NCI-H1930 (cell line): ENCODE results near the gene LENG1.
A peak's percentile ranks its signal among the peaks of the same experiment; 100 is the strongest.

Source experiments
- DNase-seq, 2 experiments: peaks; one replicate each; lab custom pipeline; 2025; lab: John Stamatoyannopoulos, UW

The LENG1 gene

DNA sequence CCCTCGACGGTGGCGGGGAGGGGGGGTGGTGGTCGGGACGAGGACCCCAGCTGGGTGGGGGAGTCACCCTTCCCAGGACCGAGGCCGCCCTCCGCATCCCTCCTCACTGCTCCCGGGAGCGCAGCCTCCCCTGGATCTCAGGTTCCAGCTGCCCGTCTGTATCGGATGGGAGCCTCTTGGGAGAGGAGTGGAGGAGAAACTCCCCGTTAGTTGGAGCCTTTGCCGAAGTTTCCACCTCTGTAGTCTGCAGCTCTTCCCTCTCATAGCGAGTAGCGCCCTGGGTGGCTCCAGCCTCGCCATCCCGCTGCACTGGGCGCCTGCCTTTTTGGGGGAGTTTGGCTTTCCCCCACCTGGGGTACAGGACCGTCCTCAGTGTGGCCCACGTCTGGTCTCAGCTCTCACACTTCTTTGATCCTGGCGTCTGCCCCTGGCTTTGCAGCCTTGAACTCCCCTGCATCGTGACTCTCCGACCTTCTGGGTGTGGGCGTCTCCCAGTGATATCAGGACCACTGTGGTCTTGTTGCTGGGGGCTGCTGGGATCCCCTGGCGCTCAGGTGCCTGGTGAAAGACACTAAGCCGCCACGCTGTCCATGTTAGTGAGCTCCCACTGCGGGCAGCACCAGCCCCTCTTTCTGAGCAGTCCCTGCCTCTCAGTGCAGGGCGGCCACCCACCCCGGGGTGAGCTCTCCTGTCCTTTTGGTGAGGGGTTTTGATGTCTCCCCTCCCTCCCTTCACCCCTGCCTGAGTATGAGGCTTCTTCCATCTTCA is 20.8 kb downstream of the LENG1 start:
- no peak for DNase-seq

DNA sequence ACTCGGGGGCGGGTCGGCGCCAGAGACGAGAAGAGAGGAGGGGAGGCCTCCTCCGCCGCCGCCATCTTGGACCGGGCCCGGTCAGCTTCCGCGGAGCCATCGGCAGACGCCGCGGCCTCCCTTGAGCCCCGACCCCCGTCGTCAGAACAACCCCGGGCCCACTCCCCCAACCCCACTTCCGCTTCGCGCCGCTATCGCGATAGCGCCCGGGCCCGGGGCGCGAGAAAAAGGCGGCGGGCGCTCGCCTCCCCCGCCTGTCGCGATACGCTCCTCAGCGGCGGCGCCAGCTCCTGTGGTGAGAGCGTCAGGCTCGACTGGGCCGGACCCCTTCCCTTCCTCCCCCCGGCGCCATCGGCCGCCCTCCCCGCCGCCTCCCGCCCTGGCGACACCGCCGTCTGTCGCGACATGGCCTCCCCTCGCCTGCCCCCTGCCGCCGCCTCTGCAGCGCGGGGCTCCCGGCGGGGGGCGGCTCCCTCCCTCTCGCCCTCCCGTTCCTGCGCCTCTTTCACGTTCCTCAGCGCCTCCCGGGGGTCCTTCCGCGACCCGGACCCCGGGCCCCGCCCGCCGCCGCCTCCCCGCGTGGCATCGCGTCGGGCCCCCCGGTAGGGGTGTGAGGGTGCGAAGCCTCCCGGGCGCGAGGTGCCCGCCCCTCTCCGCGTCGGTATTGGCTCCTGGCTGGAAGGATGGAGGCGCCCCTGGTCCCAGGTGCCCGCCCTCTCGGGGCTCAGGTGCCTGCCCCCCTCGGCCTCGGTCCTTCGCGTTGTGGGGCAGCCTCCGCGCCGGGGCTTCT is 21.6 kb downstream of the LENG1 start, which contains the start of gene CNOT3:
Gene CNOT3, plus strand, starts transcription at position 64 of the 790 bp plus-strand sequence. CDS start 5,217 bp downstream, outside the sequence.
- no peak for DNase-seq

DNA sequence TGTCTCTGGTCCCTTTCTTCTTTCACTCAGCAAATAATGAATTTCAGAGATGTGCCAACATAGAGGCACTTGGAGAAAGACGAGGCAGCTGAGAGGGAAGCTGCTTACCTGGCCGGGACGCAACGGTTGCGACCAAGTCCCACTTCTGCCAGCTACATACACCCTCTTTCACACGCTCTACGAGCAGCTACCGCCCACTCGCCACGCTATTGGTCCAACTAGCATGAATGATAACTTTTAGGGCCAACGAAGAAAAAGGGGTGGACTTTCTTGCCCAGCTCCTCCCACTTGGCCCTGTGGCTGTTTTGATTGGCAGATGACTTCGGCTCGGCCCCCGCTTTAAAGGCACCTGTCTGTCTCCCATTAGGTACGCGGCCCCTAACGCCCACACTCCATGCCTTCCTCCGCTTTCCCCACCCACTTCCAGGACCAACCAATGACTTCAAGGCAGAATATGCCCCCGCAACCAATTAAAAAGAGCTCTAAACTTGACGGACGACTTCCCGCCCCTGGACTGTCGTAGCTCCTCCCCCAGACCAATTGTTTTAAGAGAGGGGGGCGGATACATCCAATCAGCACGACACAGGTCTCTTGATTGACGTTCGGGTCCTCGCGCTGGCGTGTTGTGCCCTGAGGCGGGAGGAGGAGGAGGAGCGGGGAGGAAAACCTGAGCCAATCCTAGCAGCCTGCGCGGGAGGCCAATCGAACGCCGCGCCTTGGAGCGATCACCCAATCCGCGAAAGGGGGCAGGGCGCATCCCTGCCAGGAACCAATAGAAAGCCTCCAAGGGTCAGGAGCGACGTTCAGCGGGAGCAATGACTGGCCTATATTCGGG is 22.4 kb downstream of the LENG1 start:
- DNase-seq, result peak; percentile 100

DNA sequence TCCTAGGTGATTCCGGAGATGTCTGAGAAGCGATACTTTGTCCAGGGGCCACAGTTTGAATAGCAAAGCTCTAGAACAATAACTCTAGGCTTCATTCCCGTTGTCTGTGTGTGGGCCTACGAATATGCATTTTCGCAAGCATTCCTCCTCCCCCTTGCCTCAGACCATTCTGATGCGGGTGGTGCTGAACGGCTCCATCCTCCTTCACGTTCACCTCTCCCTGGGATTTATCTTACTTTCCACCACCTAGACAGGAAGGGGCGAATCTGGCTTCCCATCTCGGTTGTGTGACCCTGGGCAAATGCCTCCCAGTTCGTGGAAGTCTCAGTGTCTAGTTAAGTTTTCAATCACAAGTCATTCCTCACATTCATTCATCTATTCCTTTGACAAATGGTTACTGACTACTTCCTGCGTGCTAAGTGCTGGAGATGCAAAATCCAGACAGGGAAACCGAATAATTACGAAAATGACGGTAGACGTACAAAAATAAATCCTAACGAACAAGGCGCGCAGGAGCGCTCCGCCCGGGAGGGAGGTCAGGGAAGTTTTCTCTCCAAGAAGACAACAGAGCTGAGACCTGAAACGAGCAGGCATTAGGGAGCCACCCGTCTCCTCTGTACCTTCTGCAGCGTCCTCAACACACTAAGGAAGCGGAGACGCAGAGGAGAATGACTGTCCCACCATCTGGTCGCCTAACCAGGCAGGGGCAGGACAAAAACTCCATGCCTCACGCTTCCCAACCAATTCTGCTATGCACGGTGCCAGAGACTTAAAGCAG is 23.2 kb downstream of the LENG1 start:
- no peak for DNase-seq

DNA sequence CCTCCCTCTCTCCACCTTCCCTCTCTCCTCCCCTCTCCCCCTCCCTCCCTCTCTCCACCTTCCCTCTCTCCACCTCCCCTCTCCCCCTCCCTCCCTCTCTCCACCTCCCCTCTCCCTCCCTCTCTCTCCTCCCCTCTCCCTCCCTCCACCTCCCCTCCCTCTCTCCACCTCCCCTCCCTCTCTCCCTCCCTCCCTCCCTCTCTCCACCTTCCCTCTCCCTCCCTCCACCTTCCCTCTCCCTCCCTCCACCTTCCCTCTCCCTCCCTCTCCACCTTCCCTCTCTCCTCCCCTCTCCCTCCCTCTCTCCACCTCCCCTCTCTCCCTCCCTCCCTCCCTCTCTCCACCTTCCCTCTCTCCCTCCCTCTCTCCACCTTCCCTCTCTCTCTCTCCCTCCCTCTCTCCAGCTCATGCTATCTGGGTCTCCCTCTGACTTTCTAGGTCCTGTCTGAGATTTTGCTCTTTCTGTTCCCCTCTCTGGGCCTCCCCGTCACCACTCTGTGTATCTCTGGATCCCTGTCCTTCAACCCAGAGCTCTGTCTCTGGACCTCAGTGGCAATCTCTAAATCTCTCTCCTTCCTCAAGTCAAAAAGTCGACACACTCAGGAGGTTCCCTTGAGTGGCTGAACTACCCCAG is 25.4 kb downstream of the LENG1 start:
- DNase-seq, result no peak

DNA sequence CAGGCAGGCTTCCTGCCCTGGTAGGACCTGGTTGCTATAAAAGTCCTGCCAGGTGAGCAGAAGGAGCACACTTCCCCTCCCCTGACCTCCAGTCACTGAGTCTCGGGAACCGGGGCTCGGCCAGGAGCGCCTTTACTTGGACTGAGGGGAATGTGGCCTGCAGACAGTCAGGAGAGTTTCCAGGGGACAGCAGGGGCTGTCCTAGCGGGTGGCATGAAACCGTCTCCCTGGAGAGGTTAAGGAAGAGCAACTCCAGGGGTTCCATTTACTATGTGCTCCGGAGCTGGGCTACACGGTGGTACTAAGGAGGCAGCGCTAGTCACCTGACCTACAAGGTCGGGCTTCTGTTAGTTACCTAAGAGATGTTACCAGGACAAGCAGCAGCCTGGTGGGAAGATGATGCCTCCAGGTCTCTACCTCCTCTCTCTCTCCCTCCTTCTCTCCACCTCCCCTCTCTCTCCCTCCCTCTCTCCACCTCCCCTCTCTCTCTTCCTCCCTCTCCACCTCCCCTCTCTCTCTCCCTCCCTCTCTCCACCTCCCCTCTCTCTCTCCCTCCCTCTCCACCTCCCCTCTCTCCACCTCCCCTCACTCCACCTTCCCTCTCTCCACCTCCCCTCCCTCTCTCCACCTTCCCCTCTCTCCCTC is 26.1 kb downstream of the LENG1 start:
- DNase-seq, result no peak

DNA sequence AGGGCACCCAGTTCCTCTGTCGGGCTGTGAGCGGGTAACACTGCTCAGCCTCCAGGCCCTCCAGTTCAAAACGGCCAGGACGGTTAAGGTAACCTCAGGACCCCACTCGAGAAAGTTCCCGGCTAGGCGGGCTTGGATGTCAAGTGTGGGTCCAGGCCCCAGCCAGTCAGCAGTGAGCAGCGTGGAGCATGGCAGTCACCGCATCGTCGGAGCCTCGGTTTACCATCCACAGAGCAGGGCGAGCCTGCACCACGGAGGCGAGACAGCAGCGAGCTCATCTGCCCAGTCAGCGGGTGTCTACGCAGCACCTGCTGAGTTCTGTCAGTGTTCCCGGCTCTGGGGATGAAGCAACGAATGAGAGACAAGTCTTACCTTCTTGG is 29.9 kb downstream of the LENG1 start:
- DNase-seq, result no peak

DNA sequence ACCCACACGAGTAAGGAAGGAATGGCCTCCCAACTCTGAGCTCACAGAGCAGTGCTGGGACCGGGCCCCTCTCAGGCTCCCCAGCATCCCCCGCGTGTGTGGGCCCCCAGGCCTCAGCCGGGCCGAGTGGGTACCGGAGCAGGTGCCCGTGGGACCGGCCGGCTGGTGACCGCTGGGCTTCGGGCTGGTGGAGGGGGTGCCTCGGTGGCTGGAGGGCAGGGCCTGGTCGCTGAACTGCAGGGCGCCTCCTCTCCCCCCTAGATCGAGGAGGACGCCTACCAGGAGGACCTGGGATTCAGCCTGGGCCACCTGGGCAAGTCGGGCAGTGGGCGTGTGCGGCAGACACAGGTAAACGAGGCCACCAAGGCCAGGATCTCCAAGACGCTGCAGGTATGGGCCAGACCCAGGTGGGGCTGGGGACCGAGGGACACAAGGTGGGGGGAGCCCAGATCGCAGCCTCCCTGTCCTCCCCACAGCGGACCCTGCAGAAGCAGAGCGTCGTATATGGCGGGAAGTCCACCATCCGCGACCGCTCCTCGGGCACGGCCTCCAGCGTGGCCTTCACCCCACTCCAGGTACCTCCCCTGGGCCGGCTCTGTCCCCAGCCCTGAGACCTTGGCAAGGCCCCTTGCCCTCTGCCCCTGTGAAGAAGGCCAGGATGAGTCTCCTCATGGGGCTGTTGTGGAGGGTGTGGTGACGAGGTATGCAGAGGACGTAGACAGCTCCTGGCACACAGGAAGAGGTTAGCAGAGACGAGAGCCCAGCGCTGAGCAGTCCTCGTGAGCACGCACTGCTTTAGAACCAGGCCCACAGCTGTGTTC is 30.5 kb downstream of the LENG1 start:
- DNase-seq, result no peak

DNA sequence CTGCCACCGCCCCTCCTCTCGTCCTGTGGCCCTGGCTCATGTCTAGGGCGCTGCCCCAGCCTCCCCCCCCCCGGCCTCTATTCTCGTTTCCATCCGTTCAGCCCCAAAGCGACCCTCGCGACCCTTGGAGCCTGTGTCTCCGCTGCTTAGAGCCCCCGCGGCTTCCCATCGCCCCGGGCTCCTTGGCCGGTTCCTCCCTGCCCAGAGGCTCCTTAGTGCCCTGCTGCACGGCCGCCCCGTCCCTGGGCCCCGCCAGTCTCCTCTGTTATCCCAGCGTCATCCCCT is 31.1 kb downstream of the LENG1 start:
- no peak for DNase-seq

DNA sequence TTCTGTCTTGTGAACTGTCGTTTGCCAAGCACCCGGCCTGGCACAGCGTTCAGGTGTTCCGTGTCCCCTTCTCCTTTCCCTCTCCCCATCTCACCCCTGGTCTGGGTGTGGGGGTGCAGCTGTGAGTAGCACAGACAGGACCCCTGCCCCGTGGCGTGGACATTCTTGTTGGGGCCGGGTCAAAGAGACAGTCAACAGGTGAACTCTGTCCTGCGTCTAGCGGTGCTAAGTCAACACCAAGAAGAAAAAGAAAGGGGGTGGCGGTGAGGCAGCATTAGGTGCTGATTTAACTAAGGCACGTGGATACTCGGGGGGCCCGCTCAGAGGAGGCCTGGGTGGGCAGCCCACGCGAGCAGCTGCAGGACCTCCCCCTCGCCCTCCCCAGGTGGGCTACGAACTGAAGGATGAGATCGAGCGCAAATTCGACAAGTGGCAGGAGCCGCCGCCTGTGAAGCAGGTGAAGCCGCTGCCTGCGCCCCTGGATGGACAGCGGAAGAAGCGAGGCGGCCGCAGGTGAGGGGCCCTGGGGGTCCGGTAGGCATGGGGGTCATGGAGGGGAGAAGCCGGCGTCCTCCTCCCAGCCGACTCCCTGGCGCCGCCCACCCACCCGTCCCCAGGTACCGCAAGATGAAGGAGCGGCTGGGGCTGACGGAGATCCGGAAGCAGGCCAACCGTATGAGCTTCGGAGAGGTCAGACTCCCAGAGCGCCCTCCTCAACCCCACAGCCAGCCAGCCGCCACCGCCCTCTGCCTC is 31.7 kb downstream of the LENG1 start:
- no peak for DNase-seq

DNA sequence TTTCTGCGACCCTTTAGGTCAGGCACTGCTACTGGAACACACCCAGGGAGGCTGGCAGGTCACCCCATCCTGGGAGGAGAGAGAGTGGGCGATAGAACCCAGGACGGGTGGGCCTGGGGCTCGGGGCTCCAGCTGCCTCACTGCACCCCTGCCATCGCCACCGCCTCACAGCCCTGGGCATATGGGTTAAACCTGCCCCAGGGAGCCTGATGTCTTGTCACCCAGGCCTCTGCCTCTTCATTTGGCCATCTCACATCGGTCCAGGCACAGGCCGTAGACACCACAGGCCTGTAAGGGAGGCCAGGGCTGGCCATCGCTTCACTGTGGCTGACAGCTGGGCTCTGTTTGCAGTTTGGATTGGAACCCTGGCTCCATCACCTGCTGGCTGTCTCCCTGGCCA is 33.8 kb downstream of the LENG1 start:
- DNase-seq, result no peak

DNA sequence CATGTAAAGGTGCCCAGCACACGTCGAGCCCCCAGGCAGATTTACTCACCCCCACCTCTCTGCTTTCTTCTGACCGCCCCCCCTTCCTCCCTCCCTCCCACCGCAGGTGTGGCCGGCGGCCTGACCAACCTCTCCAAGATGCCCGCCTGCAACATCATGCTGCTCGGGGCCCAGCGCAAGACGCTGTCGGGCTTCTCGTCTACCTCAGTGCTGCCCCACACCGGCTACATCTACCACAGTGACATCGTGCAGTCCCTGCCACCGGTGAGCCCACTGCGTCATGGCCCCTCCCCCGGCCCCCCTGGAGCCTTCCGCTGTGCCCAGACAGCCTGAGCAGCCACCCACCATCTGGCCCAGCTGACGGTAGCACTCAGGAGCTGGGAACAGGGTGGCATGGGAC is 35.1 kb downstream of the LENG1 start:
- DNase-seq, result no peak

DNA sequence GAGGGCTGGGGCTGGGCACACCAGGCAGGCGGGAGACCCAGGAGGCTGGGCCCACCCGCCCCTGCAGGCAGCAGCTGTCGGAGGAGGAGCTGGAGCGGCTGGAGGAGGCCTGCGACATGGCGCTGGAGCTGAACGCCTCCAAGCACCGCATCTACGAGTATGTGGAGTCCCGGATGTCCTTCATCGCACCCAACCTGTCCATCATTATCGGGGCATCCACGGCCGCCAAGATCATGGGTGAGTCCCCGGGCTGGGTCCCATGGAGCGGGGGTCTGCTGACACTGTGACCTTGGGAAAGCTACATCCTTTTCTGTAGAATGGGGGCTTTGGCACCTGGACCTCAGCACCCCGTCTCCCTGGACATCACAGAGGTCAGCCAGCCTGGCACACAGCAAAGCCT is 35.8 kb downstream of the LENG1 start:
- DNase-seq, result no peak

DNA sequence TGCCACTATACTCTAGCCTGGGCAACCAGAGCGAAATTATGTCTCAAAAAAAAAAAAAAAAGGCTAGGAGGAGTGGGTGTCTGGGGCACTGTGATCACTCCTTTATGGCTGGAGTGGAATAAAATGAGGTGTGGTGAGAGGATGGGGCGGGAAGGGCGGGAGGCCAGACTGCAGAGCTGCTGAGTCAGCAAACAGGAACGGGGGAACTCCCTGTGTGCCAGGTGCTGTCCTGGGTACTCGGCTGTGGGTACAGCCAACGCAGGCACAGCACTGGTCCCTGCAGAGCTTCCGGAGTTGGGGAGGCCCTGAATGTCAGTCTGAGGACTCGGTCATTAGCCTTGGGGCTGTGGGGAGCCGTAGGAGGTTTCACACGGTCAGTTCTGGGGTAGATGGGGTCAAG is 38.3 kb downstream of the LENG1 start:
- DNase-seq, result no peak

DNA sequence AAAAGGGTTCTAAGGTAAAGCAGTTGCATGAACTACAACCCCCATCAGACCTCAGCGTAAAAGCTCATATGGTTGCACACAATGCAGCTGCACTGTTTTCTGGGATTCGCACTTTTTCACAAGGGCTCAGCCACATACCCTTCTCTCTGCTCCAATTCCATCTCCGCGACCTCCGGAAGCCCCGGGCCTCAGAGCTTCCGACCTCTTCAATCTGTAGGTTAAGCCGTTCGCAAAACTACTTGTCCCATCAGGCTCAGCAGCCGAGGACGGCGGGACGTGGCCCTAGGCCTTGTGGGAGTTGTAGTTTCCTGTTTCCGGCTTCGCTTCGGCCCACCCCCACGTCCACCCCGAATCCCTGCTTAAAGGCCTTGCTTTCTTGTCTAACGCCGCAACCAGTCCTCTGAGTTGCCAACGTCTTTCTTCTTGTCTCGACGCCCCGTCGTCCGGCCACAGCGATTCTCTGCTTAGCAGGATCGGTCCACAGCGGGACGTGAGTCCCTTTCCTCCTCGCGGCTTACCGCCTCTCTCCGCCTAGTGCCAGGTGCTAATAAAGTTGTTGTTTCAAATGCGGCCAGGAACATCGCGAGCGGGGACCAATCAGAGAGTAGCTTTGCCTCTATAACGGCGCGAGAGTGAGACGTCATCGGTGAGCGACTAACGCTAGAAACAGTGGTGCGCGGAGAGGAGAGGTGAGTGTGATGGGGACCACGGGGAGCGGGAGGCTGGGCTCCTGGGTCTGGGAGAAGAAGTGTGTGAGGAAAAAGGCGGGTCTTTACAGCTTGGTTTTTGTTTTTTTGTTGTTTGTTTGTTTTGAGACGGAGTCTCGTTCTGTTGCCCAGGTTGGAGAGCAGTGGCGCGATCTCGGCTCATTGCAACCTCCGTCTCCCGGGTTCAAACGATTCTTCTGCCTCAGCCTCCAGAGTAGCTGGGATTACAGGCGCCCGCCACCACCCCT is 44.1 kb downstream of the LENG1 start, which contains the start of the genes PRPF31 and TFPT:
Gene PRPF31, plus strand, starts transcription at position 646 of the 955 bp plus-strand sequence. CDS start 2,525 bp downstream, outside the sequence.
Gene TFPT, minus strand, starts transcription at position 549 of the 955 bp plus-strand sequence. Its CDS starts 388 bp downstream, at position 161.
- peak; percentile 96 to 99 for DNase-seq

DNA sequence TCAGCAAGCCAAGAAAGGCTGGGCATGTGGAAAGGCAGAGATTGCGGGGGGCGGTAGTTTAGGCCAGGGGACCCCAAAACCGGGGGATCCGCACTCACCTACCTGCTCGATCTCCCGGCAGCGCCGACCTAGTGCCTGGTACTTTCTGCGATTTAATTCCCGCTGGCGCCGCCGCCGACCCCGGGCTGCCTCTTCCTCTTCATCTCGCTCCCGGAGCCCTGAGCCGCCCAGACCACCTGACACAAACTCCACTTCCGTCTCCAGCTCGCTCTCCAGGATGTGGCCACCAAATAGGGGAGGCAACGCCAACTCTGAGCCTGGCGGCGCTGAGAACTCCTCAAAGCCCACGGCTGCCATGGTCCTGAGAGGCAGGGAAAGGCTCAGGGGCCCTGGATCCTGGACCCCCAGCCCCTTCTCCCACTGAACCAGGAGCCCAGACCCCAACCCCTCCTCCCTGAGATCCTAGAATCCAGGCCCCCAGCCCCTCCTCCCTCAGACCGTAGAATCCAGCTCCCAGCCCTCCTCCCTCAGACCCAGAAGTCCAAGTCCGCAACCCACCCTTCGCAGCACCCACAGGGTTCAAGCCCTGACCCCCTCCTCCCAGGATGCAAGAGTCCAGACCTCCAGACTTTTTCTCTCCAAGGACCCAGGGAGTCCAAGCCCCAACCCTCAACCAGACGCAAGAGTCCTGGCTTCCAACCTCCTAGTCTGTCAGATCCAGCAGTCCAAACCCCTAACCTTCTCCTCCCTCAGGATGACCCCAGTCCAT is 45.0 kb downstream of the LENG1 start:
- DNase-seq, result peak in 1 of 2 experiments; percentile 12

DNA sequence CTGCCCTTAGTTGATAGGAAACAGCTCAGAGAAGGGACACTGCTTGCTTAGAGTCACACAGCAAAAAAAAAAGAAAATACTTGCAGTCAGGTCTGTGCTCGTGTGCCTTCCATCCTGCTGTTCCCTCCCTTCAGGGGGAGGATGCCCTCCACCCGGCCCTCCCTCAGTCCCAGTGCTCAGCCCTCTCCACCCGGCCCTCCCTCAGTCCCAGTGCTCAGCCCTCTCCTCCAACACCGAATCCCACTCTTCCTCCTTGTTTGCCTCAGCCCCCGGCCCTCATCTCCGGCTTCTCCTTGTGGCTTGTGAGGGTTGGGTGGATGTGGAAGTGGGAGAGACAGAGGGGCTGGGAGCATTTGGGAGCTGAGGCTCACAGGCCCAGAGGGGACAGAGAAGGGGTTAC is 49.9 kb downstream of the LENG1 start:
- DNase-seq, result no peak
